ENCODE results near the gene FSTL4. TPM values are rescaled to one million over a fixed set of nuclear protein-coding genes. Genes with fewer than 3 reads are reported as not detected.

FSTL4 gene
- total and polyA plus RNA-seq, 2 of the 13 experiments (the other 11 are each of a cell fraction or from before 2014, with no cell fraction given) = 2.1 to 3.0 TPM

DNA sequence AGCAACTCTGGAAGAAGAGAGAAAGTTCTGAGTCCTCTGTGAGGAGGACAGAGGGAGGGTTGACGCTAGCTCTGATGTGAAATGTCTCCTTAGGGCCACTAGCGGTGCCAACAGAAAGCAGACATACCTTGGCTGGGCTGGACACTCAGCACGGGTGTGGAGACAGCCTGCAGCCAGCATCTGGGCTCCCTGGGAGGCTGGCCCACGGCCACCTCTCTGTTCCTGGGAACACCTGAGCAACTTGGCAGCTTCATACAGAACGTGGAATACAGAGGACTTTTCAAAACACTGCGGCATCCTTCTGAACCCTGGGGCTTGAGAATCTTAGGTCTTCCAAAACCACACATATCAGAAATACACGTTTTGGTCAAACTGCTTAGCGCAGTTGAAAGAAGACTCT lies 269.1 kb downstream of the FSTL4 start:
- Histone ChIP-seq H3K4me1 (ENCODE audit: insufficient read depth, low read length) (no peaks in the 10 kb centered on the region), H3K27me3 (ENCODE audit: control insufficient read depth in 1 of 2, insufficient read depth in 2 of 2, low read length in 2 of 2) (peaks cover 0 to under 1% of the 10 kb centered on the region in 2 experiments; a peak in 1 of 5 replicates), H2AFZ (ENCODE audit: low read length) (no peak overlapping the region), H3K79me2 (ENCODE audit: insufficient read depth, low read length) (no peaks in the 10 kb centered on the region), H3K9ac (ENCODE audit: insufficient read depth, low read depth, low read length) (no peak overlapping the region), H3K9me3 (ENCODE audit: low read length) (no peaks in the 10 kb centered on the region), H3K4me3 (replicated peaks in 1 of 3; ENCODE audit: insufficient read depth in 1 of 3, low read depth in 2 of 3, low read length in 3 of 3) (no peak overlapping the region), H3K36me3 (replicated peaks in 1 of 2; ENCODE audit: control insufficient read depth in 1 of 2, insufficient read depth in 2 of 2, low read length in 2 of 2) (no peaks in the 10 kb centered on the region), H3K4me2 (ENCODE audit: low read depth, low read length) (no peak overlapping the region), H4K20me1 (ENCODE audit: insufficient read depth, low read length) (no peaks in the 10 kb centered on the region), H3K27ac (ENCODE audit: extremely low read length, insufficient read depth, low read length) (no peak overlapping the region)
- BruUV-seq (replicated peaks) = no TSS peak
- POLR2A ChIA-PET = no interaction called here
- FAIRE-seq (no peak), DNase-seq (ENCODE audit: low spot score) (no peak), ATAC-seq (no peak)
- CTCF ChIA-PET (ENCODE audit: low intra/inter-chr PET ratio, low total read pairs) = no interaction called here
- in situ Hi-C loops (cut with HindIII; ENCODE audit: extremely low pct_ligation_motif_present, low pct_unique_long_range_greater_than_20kb) (no loop called here), intact Hi-C loops (cut with micrococcal nuclease; ENCODE audit: unreplicated experiment) (no loop called here)
- 29% methylated on average over 6 of the region's 8 CpGs for WGBS (ENCODE audit: low lambda C conversion rate)
- TF ChIP-seq PHF20 (CRISPR knock-in tag; IDR thresholded peaks at IDR 0.05) (no peak), TGIF2 (CRISPR knock-in tag; IDR thresholded peaks at IDR 0.05) (no peak), MED8 (CRISPR knock-in tag; IDR thresholded peaks at IDR 0.05; ENCODE audit: insufficient replicate concordance) (no peak), POLR2AphosphoS5 (IDR thresholded peaks at IDR 0.05; ENCODE audit: low read depth, low read length) (no peak), ZNF850 (CRISPR knock-in tag; conservative IDR thresholded peaks at IDR 0.05) (no peak), RNF2 (conservative IDR thresholded peaks at IDR 0.05; ENCODE audit: low read depth) (no peak), ZNF83 (CRISPR knock-in tag; IDR thresholded peaks at IDR 0.05; ENCODE audit: borderline replicate concordance) (no peak), MXD4 (CRISPR knock-in tag; IDR thresholded peaks at IDR 0.05) (no peak), SMAD9 (CRISPR knock-in tag; IDR thresholded peaks at IDR 0.05) (no peak), HDAC6 (IDR thresholded peaks at IDR 0.05; ENCODE audit: low read depth, low read length) (no peak), HHEX (CRISPR knock-in tag; IDR thresholded peaks at IDR 0.05) (no peak), ZNF788 (CRISPR knock-in tag; IDR thresholded peaks at IDR 0.05; ENCODE audit: borderline replicate concordance) (no peak)
- TF ChIP-seq, protein P1, sequence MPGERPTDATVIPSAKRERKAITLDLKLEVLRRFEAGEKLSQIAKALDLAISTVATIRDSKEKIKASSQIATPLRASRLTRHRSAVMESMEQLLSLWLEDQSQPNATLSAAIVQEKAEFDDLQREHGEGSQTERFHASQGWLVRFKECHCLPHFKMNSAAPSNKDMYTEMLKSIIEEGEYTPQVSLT (CRISPR knock-in tag; IDR thresholded peaks at IDR 0.05; ENCODE audit: borderline replicate concordance, low read depth) = no peak
- TF ChIP-seq, protein P2, sequence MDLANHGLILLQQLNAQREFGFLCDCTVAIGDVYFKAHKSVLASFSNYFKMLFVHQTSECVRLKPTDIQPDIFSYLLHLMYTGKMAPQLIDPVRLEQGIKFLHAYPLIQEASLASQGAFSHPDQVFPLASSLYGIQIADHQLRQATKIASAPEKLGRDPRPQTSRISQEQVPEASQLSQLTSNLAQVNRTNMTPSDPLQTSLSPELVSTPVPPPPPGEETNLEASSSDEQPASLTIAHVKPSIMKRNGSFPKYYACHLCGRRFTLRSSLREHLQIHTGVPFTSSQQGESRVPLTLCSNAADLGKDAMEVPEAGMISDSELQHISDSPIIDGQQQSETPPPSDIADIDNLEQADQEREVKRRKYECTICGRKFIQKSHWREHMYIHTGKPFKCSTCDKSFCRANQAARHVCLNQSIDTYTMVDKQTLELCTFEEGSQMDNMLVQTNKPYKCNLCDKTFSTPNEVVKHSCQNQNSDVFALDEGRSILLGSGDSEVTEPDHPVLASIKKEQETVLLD (CRISPR knock-in tag; IDR thresholded peaks at IDR 0.05; ENCODE audit: low read depth) = no peak
- TF ChIP-seq, protein P3, sequence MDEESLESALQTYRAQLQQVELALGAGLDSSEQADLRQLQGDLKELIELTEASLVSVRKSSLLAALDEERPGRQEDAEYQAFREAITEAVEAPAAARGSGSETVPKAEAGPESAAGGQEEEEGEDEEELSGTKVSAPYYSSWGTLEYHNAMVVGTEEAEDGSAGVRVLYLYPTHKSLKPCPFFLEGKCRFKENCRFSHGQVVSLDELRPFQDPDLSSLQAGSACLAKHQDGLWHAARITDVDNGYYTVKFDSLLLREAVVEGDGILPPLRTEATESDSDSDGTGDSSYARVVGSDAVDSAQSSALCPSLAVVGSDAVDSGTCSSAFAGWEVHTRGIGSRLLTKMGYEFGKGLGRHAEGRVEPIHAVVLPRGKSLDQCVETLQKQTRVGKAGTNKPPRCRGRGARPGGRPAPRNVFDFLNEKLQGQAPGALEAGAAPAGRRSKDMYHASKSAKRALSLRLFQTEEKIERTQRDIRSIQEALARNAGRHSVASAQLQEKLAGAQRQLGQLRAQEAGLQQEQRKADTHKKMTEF (CRISPR knock-in tag; IDR thresholded peaks at IDR 0.05) = no peak
- TF ChIP-seq, protein P4, sequence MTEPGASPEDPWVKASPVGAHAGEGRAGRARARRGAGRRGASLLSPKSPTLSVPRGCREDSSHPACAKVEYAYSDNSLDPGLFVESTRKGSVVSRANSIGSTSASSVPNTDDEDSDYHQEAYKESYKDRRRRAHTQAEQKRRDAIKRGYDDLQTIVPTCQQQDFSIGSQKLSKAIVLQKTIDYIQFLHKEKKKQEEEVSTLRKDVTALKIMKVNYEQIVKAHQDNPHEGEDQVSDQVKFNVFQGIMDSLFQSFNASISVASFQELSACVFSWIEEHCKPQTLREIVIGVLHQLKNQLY (CRISPR knock-in tag; IDR thresholded peaks at IDR 0.05) = no peak

All from HepG2 (cell line).